Measurements from ENCODE around the gene SNUPN. TPM values are rescaled to one million over a fixed set of nuclear protein-coding genes. Genes with fewer than 3 reads are reported as not detected.

Gene SNUPN
- polyA plus RNA-seq, 1 of the 3 experiments (the other 2 are of a cell fraction): 31.7 TPM

DNA sequence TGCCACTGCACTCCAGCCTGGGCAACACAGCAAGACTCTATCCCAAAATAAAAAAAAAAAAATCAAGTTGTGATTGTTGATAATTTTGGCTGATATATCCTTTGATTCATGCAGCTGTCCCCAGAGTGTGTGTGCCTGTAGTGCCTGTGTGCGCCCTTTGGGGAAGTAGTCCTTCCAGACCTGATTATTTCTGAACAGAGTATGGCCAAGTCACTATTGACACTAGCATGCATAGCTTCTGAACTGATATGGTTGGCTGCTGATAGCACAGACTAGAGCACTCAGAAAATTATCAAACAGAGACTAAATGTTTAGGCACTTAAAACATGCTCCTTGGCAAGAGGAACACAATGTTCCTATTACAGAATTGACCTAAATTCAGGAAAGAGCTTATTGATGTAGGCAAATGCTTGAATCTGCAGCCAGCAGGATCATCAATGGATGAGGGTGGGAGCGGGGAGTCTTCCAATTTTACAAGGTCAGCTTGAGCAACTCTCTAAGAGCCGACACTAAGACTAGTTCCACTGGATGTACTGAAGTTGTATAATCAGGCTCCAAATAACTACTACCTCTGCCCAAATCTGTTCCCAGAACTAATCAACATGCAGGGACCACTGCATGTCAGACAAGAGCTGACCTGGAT is 28.7 kb downstream of the SNUPN start:
- DNase-seq: no peak
- Histone ChIP-seq H3K4me3 (ENCODE audit: low read depth in 2 of 2, low read length in 1 of 2) (no peak overlapping the region), H3K36me3 (replicated peaks in 1 of 2; ENCODE audit: control insufficient read depth in 1 of 2, insufficient read depth in 2 of 2, low read length in 1 of 2) (peaks cover 37% of the 10 kb centered on the region in 2 experiments), H4K20me1 (ENCODE audit: insufficient read depth) (no peaks in the 10 kb centered on the region), H3K27me3 (ENCODE audit: insufficient read depth) (no peaks in the 10 kb centered on the region), H3K27ac (ENCODE audit: low read depth in 2 of 2, low read length in 1 of 2) (no peak overlapping the region), H3F3A (replicated peaks; ENCODE audit: insufficient read depth) (no peaks in the 10 kb centered on the region), H3K9me2 (no peaks in the 10 kb centered on the region), H3K9ac (no peak overlapping the region), H3K4me1 (ENCODE audit: control insufficient read depth in 1 of 2, insufficient read depth in 2 of 2, low read depth in 1 of 2, low read length in 1 of 2) (no peaks in the 10 kb centered on the region), H3K9me3 (no peaks in the 10 kb centered on the region), H3K79me2 (ENCODE audit: insufficient read depth) (0 out of 2 replicates have a peak, but pooled peaks cover 3% of the 10 kb centered on the region), H2AFZ (ENCODE audit: low read depth) (no peak overlapping the region), H3K4me2 (no peak overlapping the region)
- TF ChIP-seq SMC3 (IDR thresholded peaks at IDR 0.05; ENCODE audit: low read depth, low read length): no peak
- TF ChIP-seq RFX5 (IDR thresholded peaks at IDR 0.05; ENCODE audit: low read length): no peak
- TF ChIP-seq EP300 (IDR thresholded peaks at IDR 0.05; ENCODE audit: borderline replicate concordance in 1 of 2, low read depth in 1 of 2, low read length in 1 of 2): no peak
- TF ChIP-seq CTCF (IDR thresholded peaks at IDR 0.05): no peak
- no peak for TF ChIP-seq YY1 (IDR thresholded peaks at IDR 0.05; ENCODE audit: low read depth)
- TF ChIP-seq MXI1 (IDR thresholded peaks at IDR 0.05; ENCODE audit: low read depth, low read length): no peak
- POLR2A ChIA-PET: no interaction called here
- 97% methylated on average over 3 of the region's 3 CpGs for WGBS (ENCODE audit: low lambda C conversion rate)
- CTCF ChIA-PET: interaction anchor here (0.7 to 3.2 kb wide), 9 partner anchors 11 to 88 kb away, joined by 3 to 11 read pairs (median 4); partner anchors contain the start of genes IMP3 and SNX33

DNA sequence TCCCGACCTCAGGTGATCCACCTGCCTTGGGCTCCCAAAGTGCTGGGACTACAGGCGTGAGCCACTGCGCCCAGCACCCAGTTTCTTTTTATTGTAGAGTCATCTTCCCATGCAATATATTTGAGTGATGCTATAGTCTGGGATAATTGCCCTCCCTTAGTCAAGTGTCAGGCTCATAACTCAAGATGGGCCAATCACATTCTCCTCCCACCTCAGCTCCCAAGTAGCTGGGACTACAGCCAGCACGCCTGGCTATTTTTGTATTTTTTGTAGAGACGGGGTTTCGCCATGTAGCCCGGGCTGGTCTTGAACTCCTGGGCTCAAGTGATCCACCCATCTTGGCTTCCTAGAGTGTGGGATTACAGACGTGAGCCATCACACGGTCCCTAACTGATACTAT is 31.2 kb downstream of the SNUPN start:
- H3K36me3 ChIP-seq (replicated peaks in 1 of 2; ENCODE audit: control insufficient read depth in 1 of 2, insufficient read depth in 2 of 2, low read length in 1 of 2): peaks cover 23 to 26% of the 10 kb centered on the region in 2 experiments
- no peaks in the 10 kb centered on the region for H3F3A ChIP-seq (replicated peaks; ENCODE audit: insufficient read depth)
- no peak for DNase-seq
- H3K9me2 ChIP-seq: no peaks in the 10 kb centered on the region
- H3K4me3 ChIP-seq (ENCODE audit: low read depth in 2 of 2, low read length in 1 of 2): no peak overlapping the region
- TF ChIP-seq CTCF (IDR thresholded peaks at IDR 0.05): no peak
- no peak for TF ChIP-seq GABPA (IDR thresholded peaks at IDR 0.05; ENCODE audit: low read depth)
- TF ChIP-seq TCF12 (IDR thresholded peaks at IDR 0.05): no peak
- no peak for TF ChIP-seq RCOR1 (IDR thresholded peaks at IDR 0.05; ENCODE audit: low read length)
- no peak for TF ChIP-seq RXRA (IDR thresholded peaks at IDR 0.05; ENCODE audit: borderline replicate concordance, low read depth)
- TF ChIP-seq, protein P1, sequence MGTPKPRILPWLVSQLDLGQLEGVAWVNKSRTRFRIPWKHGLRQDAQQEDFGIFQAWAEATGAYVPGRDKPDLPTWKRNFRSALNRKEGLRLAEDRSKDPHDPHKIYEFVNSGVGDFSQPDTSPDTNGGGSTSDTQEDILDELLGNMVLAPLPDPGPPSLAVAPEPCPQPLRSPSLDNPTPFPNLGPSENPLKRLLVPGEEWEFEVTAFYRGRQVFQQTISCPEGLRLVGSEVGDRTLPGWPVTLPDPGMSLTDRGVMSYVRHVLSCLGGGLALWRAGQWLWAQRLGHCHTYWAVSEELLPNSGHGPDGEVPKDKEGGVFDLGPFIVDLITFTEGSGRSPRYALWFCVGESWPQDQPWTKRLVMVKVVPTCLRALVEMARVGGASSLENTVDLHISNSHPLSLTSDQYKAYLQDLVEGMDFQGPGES (IDR thresholded peaks at IDR 0.05; ENCODE audit: low read depth, low read length): no peak
- no peak for TF ChIP-seq RFX5 (IDR thresholded peaks at IDR 0.05; ENCODE audit: low read length)
- TF ChIP-seq USF2 (IDR thresholded peaks at IDR 0.05; ENCODE audit: borderline replicate concordance, low read depth, low read length): no peak
- no peak for TF ChIP-seq POLR2AphosphoS5 (IDR thresholded peaks at IDR 0.05; ENCODE audit: low read depth, low read length)
- no peak for TF ChIP-seq FOXJ3 (CRISPR knock-in tag; IDR thresholded peaks at IDR 0.05)
- TF ChIP-seq FOXM1 (IDR thresholded peaks at IDR 0.05; ENCODE audit: low read depth): no peak
- no peak for TF ChIP-seq CHD2 (IDR thresholded peaks at IDR 0.05; ENCODE audit: low read length, partially characterized antibody)
- TF ChIP-seq SMC3 (IDR thresholded peaks at IDR 0.05; ENCODE audit: low read depth, low read length): no peak
- no peak for TF ChIP-seq GATA2 (CRISPR knock-in tag; IDR thresholded peaks at IDR 0.05)
- H3K9ac ChIP-seq: no peak overlapping the region
- ChIA-PET POLR2A (interaction anchor here (0.6 kb wide), 1 partner anchor 54 kb away, joined by 3 read pairs; the partner anchor contains the start of gene SNX33), CTCF (interaction anchor here (0.7 kb wide), 1 partner anchor 12 kb away, joined by 3 read pairs; no protein-coding TSS in a partner anchor)
- no peak overlapping the region for H3K4me2 ChIP-seq
- no peak overlapping the region for H3K27ac ChIP-seq (ENCODE audit: low read depth in 2 of 2, low read length in 1 of 2)
- 0 out of 2 replicates have a peak, but pooled peaks cover 3% of the 10 kb centered on the region for H3K79me2 ChIP-seq (ENCODE audit: insufficient read depth)
- H4K20me1 ChIP-seq (ENCODE audit: insufficient read depth): no peaks in the 10 kb centered on the region
- WGBS (ENCODE audit: low lambda C conversion rate): 98% methylated on average over 9 of the region's 9 CpGs
- no peak overlapping the region for H2AFZ ChIP-seq (ENCODE audit: low read depth)
- no peaks in the 10 kb centered on the region for H3K27me3 ChIP-seq (ENCODE audit: insufficient read depth)
- no peaks in the 10 kb centered on the region for H3K4me1 ChIP-seq (ENCODE audit: control insufficient read depth in 1 of 2, insufficient read depth in 2 of 2, low read depth in 1 of 2, low read length in 1 of 2)
- no peaks in the 10 kb centered on the region for H3K9me3 ChIP-seq

Data from SK-N-SH (cell line).